Testis (tissue), 3 donors: ENCODE measurements around the gene DHDH. TPM values are rescaled to one million over a fixed set of nuclear protein-coding genes. Genes with fewer than 3 reads are reported as not detected.

Source experiments
- DNase-seq: peaks from one replicate; pipeline ENCODE4 v3.0.0-alpha.2; 2019
- H3K27ac ChIP-seq, 2 donors: fragments of 200-600 bp; sonication (generic); one replicate each; pipeline ENCODE4 v1.5.1; 2019
- H3K27me3 ChIP-seq: fragments of 200-600 bp; sonication (generic); one replicate; pipeline ENCODE4 v1.5.1; 2019
- H3K36me3 ChIP-seq: fragments of 200-600 bp; sonication (generic); one replicate; pipeline ENCODE4 v1.5.1; 2017; ENCODE audit warnings: low read depth; ENCODE audit errors: missing control alignments
- H3K4me1 ChIP-seq: fragments of 200-600 bp; sonication (generic); one replicate; pipeline ENCODE4 v1.5.1; 2019
- H3K4me3 ChIP-seq, 2 donors: fragments of 200-600 bp; sonication (generic); one replicate each; pipeline ENCODE4 v1.5.1; 2017 to 2019
- H3K9me3 ChIP-seq: fragments of 200-600 bp; sonication (generic); one replicate; pipeline ENCODE4 v1.5.1; 2017
- POLR2A ChIP-seq: fragments of 450-650 bp; IDR thresholded peaks from one replicate; pipeline ENCODE4 v1.6.1; 2017; ENCODE audit warnings: antibody characterized with exemption, mild to moderate bottlenecking, moderate library complexity
- WGBS, 2 donors: methylation state at CpG; one replicate each; pipeline ENCODE4 v1.1.5; 2018; 5-methylcytosine and 5-hydroxymethylcytosine counted together
- intact Hi-C: fragments of 100-400 bp; cut with DNase I; formaldehyde crosslinking; loops from one replicate; pipeline ENCODE4 v1.15.1; 2023; ENCODE audit warnings: low total_unique reads
- polyA plus RNA-seq: library from polyadenylated mRNA; stranded (reverse); fragments of 350-450 nt; fragmentation: Illumina TruSeq; extraction: RNeasy Lipid Tissue Mini Kit (QIAGEN cat#74804); gene quantifications from one replicate; pipeline ENCODE4 v1.2.3, GENCODE V29; 2014; ENCODE audit warnings: low read depth, low replicate concordance; ENCODE audit not compliant: insufficient read depth
- total RNA-seq, 2 donors: library from RNA; depleted of rRNA; stranded (reverse); fragments of >200 nt; gene quantifications; one replicate each; pipeline ENCODE4 v1.2.3, GENCODE V29; 2016
- TF ChIP-seq, protein P1 (sequence below), 3 experiments: fragments of 450-650 bp in 2 of 3; fragments of 200-600 bp in 1 of 3; sonication (generic) in 1 of 3; IDR thresholded peaks; one replicate each; pipeline ENCODE4 v1.5.1; 2016 to 2019; ENCODE audit warnings: antibody characterized with exemption in 3 of 3, mild to moderate bottlenecking in 2 of 3, moderate library complexity in 1 of 3

The DHDH gene
- total and polyA plus RNA-seq, 3 donors from 2014 or later, result 2.3 to 3.1 (median 2.4) TPM

DNA sequence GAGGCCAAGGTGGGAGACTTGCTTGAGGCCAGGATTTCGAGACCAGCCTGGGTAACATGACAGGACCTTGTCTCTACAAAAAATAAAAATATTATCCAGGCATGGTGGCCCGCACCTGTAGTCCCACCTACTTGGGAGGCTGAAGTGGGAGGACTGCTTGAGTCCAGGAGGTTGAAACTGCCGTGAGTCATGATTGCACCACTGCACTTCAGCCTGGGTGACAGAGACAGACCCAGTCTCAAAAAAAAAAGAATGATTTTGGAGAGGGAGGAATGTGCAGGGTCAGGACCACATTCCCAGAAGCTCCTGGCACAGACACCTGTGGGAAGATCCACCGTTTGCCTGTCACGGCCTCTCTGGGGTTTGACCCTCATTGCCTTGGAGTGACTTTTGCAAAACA, 11.9 kb downstream of the DHDH start:
- intact Hi-C loops, result no loop called here
- 79 to 84% methylated on average over 5 of the region's 5 CpGs for WGBS, 2 donors
- DNase-seq, result no peak
- H3K4me3 ChIP-seq, result no peak overlapping the region
- H3K36me3 ChIP-seq, result no peaks in the 10 kb centered on the region
- H3K27me3 ChIP-seq, result no peaks in the 10 kb centered on the region
- H3K27ac ChIP-seq, result no peak overlapping the region
- H3K9me3 ChIP-seq, result no peaks in the 10 kb centered on the region
- no peak for TF ChIP-seq POLR2A
- TF ChIP-seq, protein P1, sequence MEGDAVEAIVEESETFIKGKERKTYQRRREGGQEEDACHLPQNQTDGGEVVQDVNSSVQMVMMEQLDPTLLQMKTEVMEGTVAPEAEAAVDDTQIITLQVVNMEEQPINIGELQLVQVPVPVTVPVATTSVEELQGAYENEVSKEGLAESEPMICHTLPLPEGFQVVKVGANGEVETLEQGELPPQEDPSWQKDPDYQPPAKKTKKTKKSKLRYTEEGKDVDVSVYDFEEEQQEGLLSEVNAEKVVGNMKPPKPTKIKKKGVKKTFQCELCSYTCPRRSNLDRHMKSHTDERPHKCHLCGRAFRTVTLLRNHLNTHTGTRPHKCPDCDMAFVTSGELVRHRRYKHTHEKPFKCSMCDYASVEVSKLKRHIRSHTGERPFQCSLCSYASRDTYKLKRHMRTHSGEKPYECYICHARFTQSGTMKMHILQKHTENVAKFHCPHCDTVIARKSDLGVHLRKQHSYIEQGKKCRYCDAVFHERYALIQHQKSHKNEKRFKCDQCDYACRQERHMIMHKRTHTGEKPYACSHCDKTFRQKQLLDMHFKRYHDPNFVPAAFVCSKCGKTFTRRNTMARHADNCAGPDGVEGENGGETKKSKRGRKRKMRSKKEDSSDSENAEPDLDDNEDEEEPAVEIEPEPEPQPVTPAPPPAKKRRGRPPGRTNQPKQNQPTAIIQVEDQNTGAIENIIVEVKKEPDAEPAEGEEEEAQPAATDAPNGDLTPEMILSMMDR (IDR thresholded peaks at IDR 0.05), result no peak
- H3K4me1 ChIP-seq, result no peaks in the 10 kb centered on the region

DNA sequence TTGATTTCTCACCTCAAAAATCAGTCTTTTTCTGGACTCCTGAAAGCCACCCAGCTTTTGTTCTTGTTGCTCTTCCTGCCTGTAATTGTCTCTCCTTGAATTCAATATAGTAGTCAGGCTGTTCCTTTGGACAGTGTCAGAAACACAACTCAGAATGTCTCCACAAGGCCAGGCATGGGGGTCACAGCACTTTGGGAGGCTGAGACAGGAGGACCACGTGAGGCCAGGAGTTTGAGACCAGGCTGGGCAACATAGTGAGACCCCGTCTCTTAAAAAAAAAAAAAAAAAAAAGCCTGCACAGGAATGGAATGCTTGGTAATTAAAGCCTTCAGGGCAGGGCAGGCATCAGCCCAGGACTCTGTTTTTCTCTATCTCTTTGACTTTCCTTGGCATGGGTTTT, 12.3 kb downstream of the DHDH start:
- intact Hi-C loops, result no loop called here
- H3K4me3 ChIP-seq, result no peak overlapping the region
- no peaks in the 10 kb centered on the region for H3K9me3 ChIP-seq
- DNase-seq, result no peak
- H3K27me3 ChIP-seq, result no peaks in the 10 kb centered on the region
- TF ChIP-seq, protein P1 (IDR thresholded peaks at IDR 0.05), result no peak
- no peak for TF ChIP-seq POLR2A
- WGBS, 2 donors, result 94% methylated on average over 2 of the region's 2 CpGs
- H3K4me1 ChIP-seq, result no peaks in the 10 kb centered on the region
- H3K36me3 ChIP-seq, result no peaks in the 10 kb centered on the region
- no peak overlapping the region for H3K27ac ChIP-seq

DNA sequence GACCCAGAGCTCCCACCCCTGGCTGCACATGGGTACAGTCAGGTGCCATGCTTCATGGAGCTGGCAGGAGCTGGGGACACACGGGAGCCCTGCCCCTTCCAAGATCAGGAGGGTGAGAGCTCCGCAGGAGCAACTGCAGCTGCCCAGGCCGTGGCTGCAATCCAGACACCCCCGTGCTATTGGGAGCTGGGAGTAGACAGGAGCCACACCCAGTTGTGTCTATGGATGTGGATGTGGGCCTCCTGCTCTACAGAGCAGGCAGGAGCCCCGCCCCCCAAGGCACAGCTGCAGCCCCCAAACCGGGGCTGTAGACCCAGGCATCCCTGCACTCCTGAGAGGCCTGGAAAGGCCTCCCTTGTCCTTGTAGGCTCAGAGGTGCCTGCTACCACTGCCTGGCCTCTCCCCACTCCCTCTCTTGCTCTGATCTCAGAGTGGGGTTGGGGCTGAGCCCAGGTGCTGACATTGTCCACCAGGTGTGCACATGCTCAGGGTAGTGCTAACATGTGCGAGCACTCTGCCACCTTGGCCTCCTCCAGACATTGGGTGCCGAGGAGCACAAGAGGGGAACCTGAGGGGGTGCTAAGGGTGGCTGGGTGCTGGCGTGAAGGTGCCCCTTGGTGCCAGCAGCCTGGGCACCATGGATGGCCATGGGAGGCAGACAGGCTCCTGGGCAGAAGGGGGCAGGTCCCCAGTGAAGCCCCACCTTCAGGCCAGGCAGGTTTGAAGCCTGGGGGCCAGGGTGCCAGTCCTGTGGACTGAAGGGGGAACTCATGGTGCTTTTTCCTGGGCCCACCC, 13.2 kb downstream of the DHDH start:
- WGBS, 2 donors, result 67 to 88% methylated on average over 1 to 4 of the region's 9 CpGs
- intact Hi-C loops, result no loop called here

DNA sequence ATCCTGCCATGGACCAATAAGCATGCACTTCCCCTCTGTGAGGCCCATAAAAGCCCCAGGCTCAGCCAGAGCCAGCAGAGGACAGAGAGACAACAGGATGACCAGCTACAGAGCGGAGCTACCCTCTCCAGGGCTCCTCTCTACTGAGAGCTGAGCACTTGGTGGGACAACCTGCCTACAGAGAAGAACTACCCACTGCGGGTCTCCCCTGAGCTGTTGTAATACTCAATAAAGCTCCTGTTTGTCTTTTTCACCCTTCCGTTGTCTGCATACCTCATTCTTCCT, 13.7 kb downstream of the DHDH start:
- Histone ChIP-seq H3K9me3 (no peaks in the 10 kb centered on the region), H3K36me3 (no peaks in the 10 kb centered on the region), H3K4me1 (no peaks in the 10 kb centered on the region), H3K4me3 (no peak overlapping the region), H3K27me3 (no peaks in the 10 kb centered on the region), H3K27ac (no peak overlapping the region)
- TF ChIP-seq, protein P1 (IDR thresholded peaks at IDR 0.05), result no peak
- TF ChIP-seq POLR2A, result no peak
- no peak for DNase-seq
- intact Hi-C loops, result no loop called here
- 88 to 93% methylated on average over 3 of the region's 3 CpGs for WGBS, 2 donors

More for the DNA sequence above, 13.2 kb downstream of the DHDH start:
- Histone ChIP-seq H3K27ac (no peak overlapping the region), H3K9me3 (no peaks in the 10 kb centered on the region), H3K36me3 (no peaks in the 10 kb centered on the region), H3K4me3 (no peak overlapping the region), H3K4me1 (no peaks in the 10 kb centered on the region), H3K27me3 (no peaks in the 10 kb centered on the region)
- DNase-seq, result no peak
- TF ChIP-seq POLR2A, result no peak
- TF ChIP-seq, protein P1 (IDR thresholded peaks at IDR 0.05), result no peak

DNA sequence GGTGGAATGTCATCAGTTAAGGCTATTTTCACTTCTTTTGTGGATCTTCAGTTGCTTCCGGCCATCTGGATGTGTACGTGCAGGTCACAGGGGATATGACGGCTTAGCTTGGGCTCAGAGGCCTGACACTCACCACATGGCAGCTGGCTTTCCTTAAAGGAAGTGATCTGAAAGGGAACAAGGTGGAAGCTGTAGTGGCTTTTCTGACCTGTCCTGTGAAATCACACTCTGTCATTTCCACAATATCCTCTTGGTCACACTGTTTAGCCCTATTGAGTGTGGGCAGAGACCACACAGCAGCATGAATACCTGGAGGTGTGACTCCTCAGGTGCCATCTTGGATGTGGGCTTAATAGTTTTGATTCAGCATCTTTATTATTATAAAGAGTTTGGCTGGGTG, 16.7 kb downstream of the DHDH start:
- DNase-seq, result no peak
- H3K27ac ChIP-seq, result no peak overlapping the region
- 77% methylated on average over 3 of the region's 3 CpGs for WGBS, 2 donors
- H3K36me3 ChIP-seq, result no peaks in the 10 kb centered on the region
- no peak for TF ChIP-seq POLR2A
- TF ChIP-seq, protein P1 (IDR thresholded peaks at IDR 0.05), result no peak
- peaks cover 6% of the 10 kb centered on the region for H3K4me1 ChIP-seq
- no peak overlapping the region for H3K4me3 ChIP-seq
- intact Hi-C loops, result no loop called here
- no peaks in the 10 kb centered on the region for H3K9me3 ChIP-seq
- H3K27me3 ChIP-seq, result no peaks in the 10 kb centered on the region
